PC-9 (cell line): ENCODE data around the gene CD81. TPM values are rescaled to one million over a fixed set of nuclear protein-coding genes. Genes with fewer than 3 reads are reported as not detected.

Experiments used
- BruUV-seq: library from RNA; stranded (reverse); fragments of 400-500 nt; replicated peaks from 2 replicates; lab custom pipeline; 2021; lab: Mats Ljungman, UMichigan
- CTCF ChIA-PET: fragments of 300-600 bp; sonication (Branson Sonifier 250); formaldehyde crosslinking; loops from one replicate; lab custom pipeline; 2022; ENCODE audit warnings: antibody characterized with exemption; lab: Charles Lee
- POLR2A ChIA-PET: fragments of 300-600 bp; sonication (Branson Sonifier 250); formaldehyde crosslinking; loops from one replicate; lab custom pipeline; 2022; ENCODE audit warnings: antibody characterized with exemption; ENCODE audit not compliant: unreplicated experiment; lab: Charles Lee
- DNase-seq, 2 experiments: peaks; one replicate each; pipeline versions ENCODE4 v3.0.0 to v3.0.0-alpha.2; 2015 to 2022; ENCODE audit warnings: mixed read lengths in 1 of 2
- H2AFZ ChIP-seq: fragments of 200-600 bp; sonication (generic); 2 replicates; pipeline ENCODE4 v1.8.1; 2017; ENCODE audit warnings: antibody characterized with exemption
- H3F3A ChIP-seq: fragments of 200-600 bp; sonication (generic); 2 replicates; pipeline ENCODE4 v1.8.1; 2017; ENCODE audit warnings: antibody characterized with exemption, mild to moderate bottlenecking, low read depth; ENCODE audit not compliant: insufficient read depth
- H3K27ac ChIP-seq: fragments of 200-600 bp; sonication (generic); 2 replicates; pipeline ENCODE4 v1.6.1; 2016; ENCODE audit warnings: mixed run types
- H3K27me3 ChIP-seq: fragments of 200-600 bp; sonication (generic); 2 replicates; pipeline ENCODE4 v1.6.1; 2016; ENCODE audit warnings: low read depth, mixed run types; ENCODE audit not compliant: insufficient read depth
- H3K36me3 ChIP-seq: fragments of 200-600 bp; sonication (generic); 2 replicates; pipeline ENCODE4 v1.6.1; 2016; ENCODE audit warnings: low read depth, mixed run types
- H3K4me1 ChIP-seq: fragments of 200-600 bp; sonication (generic); replicated peaks from 2 replicates; pipeline ENCODE4 v1.6.1; 2016; ENCODE audit warnings: mixed run types; ENCODE audit not compliant: insufficient read depth
- H3K4me2 ChIP-seq: fragments of 200-600 bp; sonication (generic); 2 replicates; pipeline ENCODE4 v1.6.1; 2017; ENCODE audit warnings: mixed run types
- H3K4me3 ChIP-seq: fragments of 200-600 bp; sonication (generic); 2 replicates; pipeline ENCODE4 v1.6.1; 2016; ENCODE audit warnings: mixed run types
- H3K79me2 ChIP-seq: fragments of 200-600 bp; sonication (generic); 2 replicates; pipeline ENCODE4 v1.6.1; 2017; ENCODE audit warnings: low read depth, mixed run types
- H3K9me2 ChIP-seq: fragments of 200-600 bp; sonication (generic); 2 replicates; pipeline ENCODE4 v1.8.1; 2017; ENCODE audit warnings: mild to moderate bottlenecking; ENCODE audit not compliant: insufficient read depth
- H3K9me3 ChIP-seq: fragments of 200-600 bp; sonication (generic); 2 replicates; pipeline ENCODE4 v1.8.1; 2016; ENCODE audit warnings: low read depth; ENCODE audit not compliant: insufficient read depth
- H4K20me1 ChIP-seq: fragments of 200-600 bp; sonication (generic); 2 replicates; pipeline ENCODE4 v1.8.1; 2017; ENCODE audit not compliant: insufficient read depth
- EZH2 ChIP-seq: fragments of 200-600 bp; sonication (generic); IDR thresholded peaks from 2 replicates; pipeline ENCODE4 v1.8.0; 2017; ENCODE audit warnings: antibody characterized with exemption, low read depth
- intact Hi-C: fragments of 100-400 bp; cut with micrococcal nuclease; formaldehyde crosslinking; loops from one replicate; pipeline ENCODE4 v1.10.0; 2022; ENCODE audit not compliant: unreplicated experiment
- total RNA-seq: library from RNA; stranded (reverse); gene quantifications from 2 replicates; pipeline ENCODE4 v1.2.3, GENCODE V29; 2021
- TF ChIP-seq, protein P1 (sequence below): fragments of 200-600 bp; sonication (generic); conservative IDR thresholded peaks from 2 replicates; pipeline ENCODE4 v1.6.1; 2017; ENCODE audit warnings: mixed run types, antibody characterized with exemption, mild to moderate bottlenecking, moderate library complexity

CD81 gene
- total RNA-seq, 1 experiment from 2014 or later: 180 TPM

DNA sequence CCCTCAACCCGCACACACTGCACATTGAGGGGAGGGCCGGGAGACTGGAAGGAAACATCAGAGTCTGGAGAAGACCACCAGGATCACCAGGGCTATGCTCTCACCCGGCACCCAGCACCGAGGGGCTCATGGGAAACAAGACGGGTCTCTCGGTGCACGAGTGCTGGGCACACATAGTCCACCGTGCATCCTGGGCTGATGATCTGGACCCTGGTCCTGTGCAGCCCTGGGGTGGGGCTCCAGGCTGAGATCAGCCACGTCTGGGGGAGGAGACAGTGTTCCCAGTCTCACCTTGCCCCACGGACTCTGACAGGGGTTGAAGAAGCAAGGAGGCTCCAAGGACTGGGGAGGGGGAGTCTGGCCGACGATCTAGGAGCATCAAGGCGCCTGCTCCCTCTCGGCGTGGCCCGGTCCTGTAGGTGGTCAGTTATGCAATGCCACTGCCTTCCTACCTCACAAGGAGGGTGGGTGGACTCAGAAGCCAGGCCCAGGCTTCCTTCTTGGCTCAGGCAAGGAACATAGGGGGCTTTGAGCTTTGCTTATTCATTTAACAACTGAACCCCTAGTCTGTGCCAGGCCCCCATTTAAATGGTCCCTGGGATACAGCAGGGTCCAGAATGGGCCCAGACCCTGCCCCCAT lies 11.4 kb upstream of the CD81 start:
- POLR2A ChIA-PET: no interaction called here
- H3K79me2 ChIP-seq: no peaks in the 10 kb centered on the region
- H3K4me1 ChIP-seq: no peaks in the 10 kb centered on the region
- no peaks in the 10 kb centered on the region for H3K9me2 ChIP-seq
- H3K27me3 ChIP-seq: peaks cover 3% of the 10 kb centered on the region; the same call in 1 of the 2 replicates
- H3K4me2 ChIP-seq: no peak overlapping the region
- H4K20me1 ChIP-seq: no peaks in the 10 kb centered on the region
- H3K4me3 ChIP-seq: no peak overlapping the region
- CTCF ChIA-PET: no interaction called here
- DNase-seq: no peak
- no peaks in the 10 kb centered on the region for H3K36me3 ChIP-seq
- no peaks in the 10 kb centered on the region for H3K9me3 ChIP-seq
- H3K27ac ChIP-seq: no peak overlapping the region
- no peak for TF ChIP-seq EZH2
- TF ChIP-seq, protein P1, sequence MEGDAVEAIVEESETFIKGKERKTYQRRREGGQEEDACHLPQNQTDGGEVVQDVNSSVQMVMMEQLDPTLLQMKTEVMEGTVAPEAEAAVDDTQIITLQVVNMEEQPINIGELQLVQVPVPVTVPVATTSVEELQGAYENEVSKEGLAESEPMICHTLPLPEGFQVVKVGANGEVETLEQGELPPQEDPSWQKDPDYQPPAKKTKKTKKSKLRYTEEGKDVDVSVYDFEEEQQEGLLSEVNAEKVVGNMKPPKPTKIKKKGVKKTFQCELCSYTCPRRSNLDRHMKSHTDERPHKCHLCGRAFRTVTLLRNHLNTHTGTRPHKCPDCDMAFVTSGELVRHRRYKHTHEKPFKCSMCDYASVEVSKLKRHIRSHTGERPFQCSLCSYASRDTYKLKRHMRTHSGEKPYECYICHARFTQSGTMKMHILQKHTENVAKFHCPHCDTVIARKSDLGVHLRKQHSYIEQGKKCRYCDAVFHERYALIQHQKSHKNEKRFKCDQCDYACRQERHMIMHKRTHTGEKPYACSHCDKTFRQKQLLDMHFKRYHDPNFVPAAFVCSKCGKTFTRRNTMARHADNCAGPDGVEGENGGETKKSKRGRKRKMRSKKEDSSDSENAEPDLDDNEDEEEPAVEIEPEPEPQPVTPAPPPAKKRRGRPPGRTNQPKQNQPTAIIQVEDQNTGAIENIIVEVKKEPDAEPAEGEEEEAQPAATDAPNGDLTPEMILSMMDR: no peak
- no peak overlapping the region for H2AFZ ChIP-seq
- no TSS peak for BruUV-seq
- intact Hi-C loops: no loop called here
- no peaks in the 10 kb centered on the region for H3F3A ChIP-seq

DNA sequence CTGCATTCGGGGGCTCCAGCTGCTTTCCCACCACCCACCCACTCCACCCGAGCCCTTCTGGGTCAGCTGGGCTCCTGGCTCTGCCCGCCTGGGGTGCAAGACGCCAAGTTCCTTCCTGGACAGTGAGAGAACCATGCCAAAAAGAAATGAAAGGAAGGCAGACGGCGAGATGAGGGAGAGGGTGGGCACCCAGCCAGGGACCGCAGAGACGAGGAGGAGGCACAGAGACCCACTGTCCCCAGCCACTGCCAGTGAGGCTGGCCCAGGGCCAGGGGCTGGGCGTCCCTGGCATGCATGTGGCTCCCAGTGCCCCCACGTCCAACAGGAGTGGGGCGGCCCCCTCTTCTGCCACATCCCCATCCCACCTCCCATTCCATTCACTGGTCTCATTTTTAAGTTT lies 10.8 kb upstream of the CD81 start:
- Histone ChIP-seq H4K20me1 (no peaks in the 10 kb centered on the region), H3K9me2 (no peaks in the 10 kb centered on the region), H3K36me3 (no peaks in the 10 kb centered on the region), H3K27me3 (peaks cover 3% of the 10 kb centered on the region; the same call in 1 of the 2 replicates), H3K9me3 (no peaks in the 10 kb centered on the region), H2AFZ (no peak overlapping the region), H3K27ac (no peak overlapping the region), H3K4me2 (no peak overlapping the region), H3K79me2 (no peaks in the 10 kb centered on the region), H3K4me3 (no peak overlapping the region), H3K4me1 (no peaks in the 10 kb centered on the region), H3F3A (no peaks in the 10 kb centered on the region)
- ChIA-PET CTCF (no interaction called here), POLR2A (no interaction called here)
- TF ChIP-seq, protein P1: no peak
- TF ChIP-seq EZH2: no peak
- intact Hi-C loops: no loop called here
- BruUV-seq: no TSS peak
- DNase-seq: no peak

DNA sequence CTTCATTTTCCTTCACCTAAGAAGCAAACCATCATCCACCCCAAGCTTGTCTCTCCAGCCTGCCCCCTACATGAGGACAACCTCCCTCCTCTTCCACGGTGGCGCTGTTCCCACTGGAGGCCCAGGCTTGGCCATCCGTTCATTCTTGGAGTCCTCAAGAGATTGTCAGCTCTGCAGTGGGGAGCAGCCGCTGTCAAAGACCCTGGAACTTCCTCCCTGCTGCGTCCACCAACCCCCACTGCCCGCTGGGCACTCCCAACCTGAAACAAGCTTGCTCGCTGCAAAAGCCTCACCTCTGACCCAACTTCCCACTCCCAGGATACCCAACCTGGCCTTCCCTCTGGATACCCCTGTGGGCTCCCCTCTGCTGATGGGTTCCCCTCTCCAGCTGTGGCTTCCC lies 10.4 kb upstream of the CD81 start:
- no peak for DNase-seq
- no peak for TF ChIP-seq EZH2
- TF ChIP-seq, protein P1: no peak
- no peaks in the 10 kb centered on the region for H3K9me3 ChIP-seq
- peaks cover 3% of the 10 kb centered on the region; the same call in 1 of the 2 replicates for H3K27me3 ChIP-seq
- no peaks in the 10 kb centered on the region for H3K36me3 ChIP-seq
- H3K79me2 ChIP-seq: no peaks in the 10 kb centered on the region
- H3K4me2 ChIP-seq: no peak overlapping the region
- CTCF ChIA-PET: no interaction called here
- H3K4me1 ChIP-seq: no peaks in the 10 kb centered on the region
- POLR2A ChIA-PET: no interaction called here
- intact Hi-C loops: no loop called here
- no peaks in the 10 kb centered on the region for H3K9me2 ChIP-seq
- BruUV-seq: no TSS peak
- H3K27ac ChIP-seq: no peak overlapping the region
- no peaks in the 10 kb centered on the region for H4K20me1 ChIP-seq
- H2AFZ ChIP-seq: no peak overlapping the region
- H3F3A ChIP-seq: no peaks in the 10 kb centered on the region
- no peak overlapping the region for H3K4me3 ChIP-seq
